NAMALWA (cell line): Measurements from ENCODE around the gene KAZN.
A peak's percentile ranks its signal among the peaks of the same experiment; 100 is the strongest.

Source experiments
- DNase-seq: peaks from one replicate; pipeline ENCODE4 v3.0.0-alpha.2; 2015; ENCODE audit warnings: low spot score

Gene KAZN

GRCh38 chr1:15062479-15063099, 464.1 kb downstream of the KAZN start:
- peak; percentile 58 for DNase-seq

- DNase-seq = no peak
These were observed 464.9 kb downstream of the KAZN start for GRCh38 chr1:15063346-15063745.

- no peak for DNase-seq
These were observed 465.3 kb downstream of the KAZN start for GRCh38 chr1:15063783-15064182.

- no peak for DNase-seq
These were observed 465.9 kb downstream of the KAZN start for GRCh38 chr1:15064217-15064929.

- DNase-seq = no peak
These were observed 466.8 kb downstream of the KAZN start for GRCh38 chr1:15065291-15065690.

- no peak for DNase-seq
These were observed 467.3 kb downstream of the KAZN start for GRCh38 chr1:15065736-15066135.

- DNase-seq = no peak
These were observed 467.7 kb downstream of the KAZN start for GRCh38 chr1:15066191-15066590.

GRCh38 chr1:15067148-15067547, 468.7 kb downstream of the KAZN start:
- DNase-seq = no peak

GRCh38 chr1:15068152-15068551, 469.7 kb downstream of the KAZN start:
- DNase-seq = no peak

GRCh38 chr1:15068997-15069396, 470.5 kb downstream of the KAZN start:
- DNase-seq = no peak

- no peak for DNase-seq
These were observed 471.8 kb downstream of the KAZN start for GRCh38 chr1:15070145-15070748.

- DNase-seq = no peak
These were observed 473.5 kb downstream of the KAZN start for GRCh38 chr1:15071936-15072335.

- no peak for DNase-seq
These were observed 475.4 kb downstream of the KAZN start for GRCh38 chr1:15073799-15074308.

- DNase-seq = no peak
These were observed 476.7 kb downstream of the KAZN start for GRCh38 chr1:15075175-15075574.

- no peak for DNase-seq
These were observed 477.3 kb downstream of the KAZN start for GRCh38 chr1:15075817-15076216.

- no peak for DNase-seq
These were observed 478.3 kb downstream of the KAZN start for GRCh38 chr1:15076807-15077206.

- DNase-seq = no peak
These were observed 478.9 kb downstream of the KAZN start for GRCh38 chr1:15077384-15077783.

- DNase-seq = no peak
These were observed 482.0 kb downstream of the KAZN start for GRCh38 chr1:15080328-15081007.

GRCh38 chr1:15081102-15081501, 482.6 kb downstream of the KAZN start:
- DNase-seq = no peak

- no peak for DNase-seq
These were observed 485.1 kb downstream of the KAZN start for GRCh38 chr1:15083578-15083977.

GRCh38 chr1:15088281-15088971, 489.9 kb downstream of the KAZN start:
- DNase-seq = no peak
